Measurements from ENCODE around the gene SEC61A2. TPM values are rescaled to one million over a fixed set of nuclear protein-coding genes. Genes with fewer than 3 reads are reported as not detected.
A peak's percentile ranks its signal among the peaks of the same experiment; 100 is the strongest.

Gene SEC61A2
- total RNA-seq, 1 donor from 2014 or later, result 13.9 TPM

DNA sequence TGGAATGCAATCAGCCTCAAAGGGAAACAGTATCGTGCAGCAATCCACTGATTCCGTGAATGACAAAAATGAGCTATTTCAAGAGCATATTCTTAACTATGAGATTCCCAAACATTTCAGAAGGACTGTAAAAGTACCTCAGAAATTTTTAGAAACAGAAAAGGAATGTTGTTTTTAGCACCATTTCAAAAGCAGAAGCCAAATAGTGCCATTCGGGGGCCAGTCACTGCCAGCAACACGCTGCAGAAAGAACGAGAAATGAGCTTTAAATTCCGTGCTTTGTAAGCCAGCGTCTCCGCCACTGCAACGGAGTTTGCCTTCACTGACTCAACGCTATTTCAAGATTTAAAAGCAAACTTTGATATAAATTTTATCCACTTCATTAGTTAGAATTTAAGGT is 59.9 kb downstream of the SEC61A2 start:
- peaks cover 17% of the 10 kb centered on the region for H3K4me1 Mint-ChIP-seq (ENCODE audit: unreplicated experiment)
- no peak overlapping the region for H3K27ac Mint-ChIP-seq (ENCODE audit: unreplicated experiment)
- peaks cover 29% of the 10 kb centered on the region for H3K36me3 Mint-ChIP-seq (ENCODE audit: unreplicated experiment)
- DNase-seq (ENCODE audit: extremely low spot score, unreplicated experiment), result no peak
- no peaks in the 10 kb centered on the region for H3K9me3 Mint-ChIP-seq (ENCODE audit: unreplicated experiment)
- no peaks in the 10 kb centered on the region for H3K27me3 Mint-ChIP-seq (ENCODE audit: unreplicated experiment)
- TF ChIP-seq, protein P1, sequence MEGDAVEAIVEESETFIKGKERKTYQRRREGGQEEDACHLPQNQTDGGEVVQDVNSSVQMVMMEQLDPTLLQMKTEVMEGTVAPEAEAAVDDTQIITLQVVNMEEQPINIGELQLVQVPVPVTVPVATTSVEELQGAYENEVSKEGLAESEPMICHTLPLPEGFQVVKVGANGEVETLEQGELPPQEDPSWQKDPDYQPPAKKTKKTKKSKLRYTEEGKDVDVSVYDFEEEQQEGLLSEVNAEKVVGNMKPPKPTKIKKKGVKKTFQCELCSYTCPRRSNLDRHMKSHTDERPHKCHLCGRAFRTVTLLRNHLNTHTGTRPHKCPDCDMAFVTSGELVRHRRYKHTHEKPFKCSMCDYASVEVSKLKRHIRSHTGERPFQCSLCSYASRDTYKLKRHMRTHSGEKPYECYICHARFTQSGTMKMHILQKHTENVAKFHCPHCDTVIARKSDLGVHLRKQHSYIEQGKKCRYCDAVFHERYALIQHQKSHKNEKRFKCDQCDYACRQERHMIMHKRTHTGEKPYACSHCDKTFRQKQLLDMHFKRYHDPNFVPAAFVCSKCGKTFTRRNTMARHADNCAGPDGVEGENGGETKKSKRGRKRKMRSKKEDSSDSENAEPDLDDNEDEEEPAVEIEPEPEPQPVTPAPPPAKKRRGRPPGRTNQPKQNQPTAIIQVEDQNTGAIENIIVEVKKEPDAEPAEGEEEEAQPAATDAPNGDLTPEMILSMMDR (IDR thresholded peaks at IDR 0.05), result no peak
- H3K4me3 Mint-ChIP-seq (ENCODE audit: unreplicated experiment), result no peak overlapping the region

DNA sequence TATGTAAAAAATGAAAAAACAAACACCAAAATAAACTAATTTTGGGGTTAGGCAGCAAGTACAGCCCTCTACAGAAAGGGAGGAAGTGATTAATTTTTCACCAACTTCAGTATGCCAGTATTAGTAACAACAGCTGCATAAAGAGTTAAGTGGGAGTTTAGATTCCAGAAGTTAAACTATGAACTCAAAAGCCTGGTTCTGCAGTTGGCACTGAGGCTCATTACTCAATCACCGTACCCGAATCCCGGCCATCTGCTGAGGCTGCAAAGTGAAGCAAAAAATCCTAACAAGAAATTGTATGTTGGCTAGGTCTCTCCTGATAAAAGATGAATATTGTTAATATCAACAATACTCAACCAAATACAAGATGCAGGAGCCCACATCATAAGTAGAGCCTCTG is 62.2 kb downstream of the SEC61A2 start:
- H3K27ac Mint-ChIP-seq (ENCODE audit: unreplicated experiment), result no peak overlapping the region
- no peak overlapping the region for H3K4me3 Mint-ChIP-seq (ENCODE audit: unreplicated experiment)
- H3K36me3 Mint-ChIP-seq (ENCODE audit: unreplicated experiment), result peaks cover 11% of the 10 kb centered on the region
- no peaks in the 10 kb centered on the region for H3K9me3 Mint-ChIP-seq (ENCODE audit: unreplicated experiment)
- TF ChIP-seq, protein P1 (IDR thresholded peaks at IDR 0.05), result no peak
- peaks cover 24% of the 10 kb centered on the region for H3K4me1 Mint-ChIP-seq (ENCODE audit: unreplicated experiment)
- H3K27me3 Mint-ChIP-seq (ENCODE audit: unreplicated experiment), result no peaks in the 10 kb centered on the region
- no peak for DNase-seq (ENCODE audit: extremely low spot score, unreplicated experiment)

DNA sequence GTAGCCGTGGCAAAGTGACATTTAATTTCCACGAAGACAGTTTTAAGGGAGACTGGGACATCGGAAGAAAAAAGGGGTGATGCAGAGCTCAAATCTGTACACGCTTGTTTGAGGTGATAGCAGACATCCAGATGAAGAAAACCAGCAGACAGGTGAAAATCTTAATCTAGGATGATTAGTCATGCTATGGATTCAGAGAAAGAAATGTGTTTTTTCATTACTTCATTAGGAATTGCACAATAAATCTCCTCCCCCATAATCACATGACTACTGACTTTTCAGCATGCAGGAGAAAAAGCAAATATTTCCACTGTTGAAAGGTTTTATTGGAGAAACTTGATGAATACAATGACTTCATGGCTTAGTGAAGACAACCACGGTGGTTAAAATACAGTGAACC is 63.7 kb downstream of the SEC61A2 start:
- DNase-seq (ENCODE audit: extremely low spot score, unreplicated experiment), result no peak
- Mint-ChIP-seq H3K27ac (ENCODE audit: unreplicated experiment) (peak overlapping the region; percentile 19), H3K36me3 (ENCODE audit: unreplicated experiment) (peaks cover 4% of the 10 kb centered on the region), H3K4me1 (ENCODE audit: unreplicated experiment) (peaks cover 34% of the 10 kb centered on the region), H3K9me3 (ENCODE audit: unreplicated experiment) (no peaks in the 10 kb centered on the region), H3K27me3 (ENCODE audit: unreplicated experiment) (no peaks in the 10 kb centered on the region), H3K4me3 (ENCODE audit: unreplicated experiment) (no peak overlapping the region)
- TF ChIP-seq, protein P1 (IDR thresholded peaks at IDR 0.05), result no peak

DNA sequence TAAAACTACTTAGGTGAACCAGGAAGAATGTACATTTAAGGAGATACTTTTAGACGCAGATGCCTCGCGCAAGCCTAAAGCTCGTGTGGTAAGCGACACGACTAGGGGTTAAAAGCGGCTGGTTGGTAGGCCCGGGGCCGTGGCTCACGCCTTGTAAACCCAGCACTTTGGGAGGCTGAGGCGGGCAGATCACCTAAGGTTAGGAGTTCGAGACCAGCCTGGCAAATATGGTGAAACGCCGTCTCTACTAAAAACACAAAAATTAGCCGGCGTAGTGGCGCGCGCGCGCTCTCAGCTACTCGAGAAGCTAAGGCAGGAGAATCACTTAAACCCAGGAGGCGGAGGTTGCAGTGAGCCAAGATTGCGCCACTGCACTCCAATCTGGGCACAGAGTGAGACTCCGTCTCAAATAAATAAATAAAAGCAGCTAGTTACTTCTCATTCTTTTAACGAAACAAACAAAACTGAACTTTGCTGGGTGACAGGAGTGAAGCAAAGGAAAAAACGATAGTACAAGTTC is 65.3 kb downstream of the SEC61A2 start:
- peak overlapping the region; percentile 96 for H3K4me3 Mint-ChIP-seq (ENCODE audit: unreplicated experiment)
- H3K4me1 Mint-ChIP-seq (ENCODE audit: unreplicated experiment), result peaks cover 36% of the 10 kb centered on the region
- DNase-seq (ENCODE audit: extremely low spot score, unreplicated experiment), result no peak
- TF ChIP-seq, protein P1 (IDR thresholded peaks at IDR 0.05), result no peak
- peaks cover 9% of the 10 kb centered on the region for H3K36me3 Mint-ChIP-seq (ENCODE audit: unreplicated experiment)
- H3K27ac Mint-ChIP-seq (ENCODE audit: unreplicated experiment), result peak overlapping the region; percentile 99
- no peaks in the 10 kb centered on the region for H3K9me3 Mint-ChIP-seq (ENCODE audit: unreplicated experiment)
- H3K27me3 Mint-ChIP-seq (ENCODE audit: unreplicated experiment), result no peaks in the 10 kb centered on the region

DNA sequence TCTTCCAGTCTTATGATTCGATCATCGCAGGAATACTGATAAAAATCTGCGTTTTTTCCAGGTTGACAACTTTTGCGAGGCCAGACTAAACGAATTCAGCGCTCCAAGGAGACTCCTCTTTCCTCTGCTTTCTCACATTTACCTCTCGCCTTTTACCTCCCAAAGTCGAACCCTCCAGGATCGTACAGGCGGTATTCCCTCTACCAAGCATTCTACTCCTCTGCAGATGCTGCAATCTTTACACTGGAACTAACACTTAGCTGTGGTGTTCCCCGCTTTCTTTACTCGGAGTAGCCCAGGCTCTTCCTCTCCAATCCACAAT is 65.8 kb downstream of the SEC61A2 start:
- H3K27ac Mint-ChIP-seq (ENCODE audit: unreplicated experiment), result peak overlapping the region; percentile 99
- no peaks in the 10 kb centered on the region for H3K27me3 Mint-ChIP-seq (ENCODE audit: unreplicated experiment)
- no peak for DNase-seq (ENCODE audit: extremely low spot score, unreplicated experiment)
- H3K9me3 Mint-ChIP-seq (ENCODE audit: unreplicated experiment), result no peaks in the 10 kb centered on the region
- peak overlapping the region; percentile 96 for H3K4me3 Mint-ChIP-seq (ENCODE audit: unreplicated experiment)
- peaks cover 36% of the 10 kb centered on the region for H3K4me1 Mint-ChIP-seq (ENCODE audit: unreplicated experiment)
- TF ChIP-seq, protein P1 (IDR thresholded peaks at IDR 0.05), result no peak
- H3K36me3 Mint-ChIP-seq (ENCODE audit: unreplicated experiment), result peaks cover 9% of the 10 kb centered on the region
